MCF 10A (cell line): ENCODE data around the gene RHEBL1. TPM values are rescaled to one million over a fixed set of nuclear protein-coding genes. Genes with fewer than 3 reads are reported as not detected.

Experiments
- BruUV-seq: library from RNA; stranded (reverse); fragments of 400-500 nt; replicated peaks from 2 replicates; lab custom pipeline; 2021; lab: Mats Ljungman, UMichigan
- CTCF ChIA-PET: fragments of 300-600 bp; sonication (Branson Sonifier 250); formaldehyde crosslinking; extraction: SDS; loops from one replicate; lab custom pipeline; 2021; ENCODE audit warnings: antibody characterized with exemption, inconsistent platforms; lab: Yijun Ruan, JAX
- POLR2A ChIA-PET: fragments of 300-600, 350-650 bp; sonication (Branson Sonifier 250); formaldehyde crosslinking; extraction: SDS; loops from one replicate; lab custom pipeline; 2020; ENCODE audit warnings: antibody characterized with exemption, inconsistent platforms; lab: Yijun Ruan, JAX
- DNase-seq: peaks from one replicate; pipeline ENCODE4 v3.0.0-alpha.2; 2018; ENCODE audit not compliant: unreplicated experiment
- H3K27ac Mint-ChIP-seq: one replicate; pipeline ENCODE4 v1.8.0; 2022; ENCODE audit warnings: mild to moderate bottlenecking, low read depth, mixed read lengths; ENCODE audit not compliant: unreplicated experiment
- H3K27me3 Mint-ChIP-seq: one replicate; pipeline ENCODE4 v1.8.0; 2022; ENCODE audit warnings: mixed read lengths; ENCODE audit not compliant: insufficient read depth, unreplicated experiment
- H3K36me3 Mint-ChIP-seq: one replicate; pipeline ENCODE4 v1.8.0; 2022; ENCODE audit warnings: mild to moderate bottlenecking, moderate library complexity, mixed read lengths; ENCODE audit not compliant: insufficient read depth, unreplicated experiment
- H3K4me1 Mint-ChIP-seq: one replicate; pipeline ENCODE4 v1.8.0; 2022; ENCODE audit warnings: mixed read lengths; ENCODE audit not compliant: insufficient read depth, unreplicated experiment
- H3K4me3 Mint-ChIP-seq: one replicate; pipeline ENCODE4 v1.8.0; 2022; ENCODE audit warnings: mild to moderate bottlenecking, moderate library complexity, mixed read lengths; ENCODE audit not compliant: unreplicated experiment
- H3K9me3 Mint-ChIP-seq: one replicate; pipeline ENCODE4 v1.8.0; 2022; ENCODE audit warnings: mixed read lengths; ENCODE audit not compliant: unreplicated experiment
- intact Hi-C: fragments of 100-400 bp; cut with micrococcal nuclease; formaldehyde crosslinking; loops from 2 replicates; pipeline ENCODE4 v1.14.1; 2022
- total RNA-seq: library from RNA; stranded (reverse); gene quantifications from 2 replicates; pipeline ENCODE4 v1.2.3, GENCODE V29; 2022
- TF ChIP-seq, protein P1 (sequence below): fragments of 200-600 bp; IDR thresholded peaks from one replicate; pipeline ENCODE4 v1.8.0; 2022; ENCODE audit warnings: antibody characterized with exemption, mild to moderate bottlenecking; ENCODE audit not compliant: unreplicated experiment

The RHEBL1 gene
- total RNA-seq, 1 experiment from 2014 or later: 0.35 TPM

DNA sequence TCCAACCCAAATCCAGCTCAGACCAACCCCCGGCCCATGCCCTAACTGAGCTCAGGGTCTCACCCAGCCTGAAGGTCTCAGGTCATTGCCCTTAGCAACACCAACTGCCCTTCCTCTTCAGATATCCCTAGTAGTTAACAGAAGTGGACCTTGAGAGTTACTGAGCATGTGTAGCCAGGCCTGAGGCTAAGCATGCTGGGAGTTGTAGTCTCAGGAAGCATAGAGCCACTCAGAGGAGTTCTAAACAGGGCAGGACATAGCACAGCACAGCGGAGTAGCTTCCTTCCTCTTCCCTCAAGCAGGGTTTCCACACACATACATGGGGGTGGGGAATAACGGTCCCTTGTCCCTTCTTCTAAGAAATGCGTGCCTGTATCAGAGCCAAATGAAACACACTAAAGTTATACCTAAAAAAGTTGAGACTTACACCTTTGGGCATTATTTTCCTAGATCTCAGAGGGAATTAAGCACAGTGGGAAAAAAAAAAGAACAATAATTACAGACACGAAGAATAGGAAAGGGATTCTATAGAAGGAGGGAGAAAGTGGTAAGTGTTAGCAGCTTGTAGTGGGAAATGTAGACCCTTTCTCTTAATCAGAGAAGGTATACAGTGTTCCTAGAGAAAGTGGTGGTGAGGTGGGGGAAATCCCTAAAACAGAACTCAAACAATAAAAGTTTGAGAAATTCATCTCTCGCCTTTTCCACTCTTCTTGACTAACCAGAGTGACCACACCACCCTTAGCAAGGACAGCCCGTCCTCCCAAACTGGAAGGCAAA is 13.6 kb downstream of the RHEBL1 start:
- no TSS peak for BruUV-seq
- DNase-seq: peak; percentile 57
- no peaks in the 10 kb centered on the region for H3K9me3 Mint-ChIP-seq
- H3K4me1 Mint-ChIP-seq: peaks cover 27% of the 10 kb centered on the region
- TF ChIP-seq, protein P1, sequence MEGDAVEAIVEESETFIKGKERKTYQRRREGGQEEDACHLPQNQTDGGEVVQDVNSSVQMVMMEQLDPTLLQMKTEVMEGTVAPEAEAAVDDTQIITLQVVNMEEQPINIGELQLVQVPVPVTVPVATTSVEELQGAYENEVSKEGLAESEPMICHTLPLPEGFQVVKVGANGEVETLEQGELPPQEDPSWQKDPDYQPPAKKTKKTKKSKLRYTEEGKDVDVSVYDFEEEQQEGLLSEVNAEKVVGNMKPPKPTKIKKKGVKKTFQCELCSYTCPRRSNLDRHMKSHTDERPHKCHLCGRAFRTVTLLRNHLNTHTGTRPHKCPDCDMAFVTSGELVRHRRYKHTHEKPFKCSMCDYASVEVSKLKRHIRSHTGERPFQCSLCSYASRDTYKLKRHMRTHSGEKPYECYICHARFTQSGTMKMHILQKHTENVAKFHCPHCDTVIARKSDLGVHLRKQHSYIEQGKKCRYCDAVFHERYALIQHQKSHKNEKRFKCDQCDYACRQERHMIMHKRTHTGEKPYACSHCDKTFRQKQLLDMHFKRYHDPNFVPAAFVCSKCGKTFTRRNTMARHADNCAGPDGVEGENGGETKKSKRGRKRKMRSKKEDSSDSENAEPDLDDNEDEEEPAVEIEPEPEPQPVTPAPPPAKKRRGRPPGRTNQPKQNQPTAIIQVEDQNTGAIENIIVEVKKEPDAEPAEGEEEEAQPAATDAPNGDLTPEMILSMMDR: no peak
- H3K4me3 Mint-ChIP-seq: peak overlapping the region; percentile 91
- peak overlapping the region; percentile 29 for H3K27ac Mint-ChIP-seq
- CTCF ChIA-PET: interaction anchor here (0.6 to 1.9 kb wide), 6 partner anchors 8 to 268 kb away, joined by 3 to 8 read pairs (median 4); partner anchors contain the start of gene TUBA1A
- intact Hi-C loops: no loop called here
- H3K27me3 Mint-ChIP-seq: no peaks in the 10 kb centered on the region
- H3K36me3 Mint-ChIP-seq: peaks cover 43% of the 10 kb centered on the region
- POLR2A ChIA-PET: interaction anchor here (0.5 to 5.1 kb wide), 5 partner anchors 10 to 135 kb away, joined by 3 to 27 read pairs (median 4); partner anchors contain the start of genes LMBR1L and TUBA1B

- no TSS peak for BruUV-seq
- Mint-ChIP-seq H3K36me3 (peaks cover 44% of the 10 kb centered on the region), H3K27me3 (no peaks in the 10 kb centered on the region), H3K27ac (peak overlapping the region; percentile 29), H3K9me3 (no peaks in the 10 kb centered on the region), H3K4me3 (no peak overlapping the region), H3K4me1 (peaks cover 32% of the 10 kb centered on the region)
- DNase-seq: no peak
- CTCF ChIA-PET: interaction anchor here (0.6 to 1.9 kb wide), 4 partner anchors 9 to 53 kb away, joined by 4 to 8 read pairs (median 6); no protein-coding TSS in a partner anchor
- intact Hi-C loops: no loop called here
- POLR2A ChIA-PET: interaction anchor here (0.9 to 1.7 kb wide), 3 partner anchors 9 to 76 kb away, joined by 3 to 6 read pairs (median 4); partner anchors contain the start of gene TUBA1B
- TF ChIP-seq, protein P1: no peak
Measured at GRCh38 chr12:49055092-49055491, 14.7 kb downstream of the RHEBL1 start.

GRCh38 chr12:49054524-49054923 is 15.3 kb downstream of the RHEBL1 start:
- H3K36me3 Mint-ChIP-seq: peaks cover 50% of the 10 kb centered on the region
- no peak overlapping the region for H3K27ac Mint-ChIP-seq
- BruUV-seq: no TSS peak
- no peaks in the 10 kb centered on the region for H3K9me3 Mint-ChIP-seq
- no peak for DNase-seq
- H3K27me3 Mint-ChIP-seq: no peaks in the 10 kb centered on the region
- TF ChIP-seq, protein P1: no peak
- H3K4me1 Mint-ChIP-seq: peaks cover 33% of the 10 kb centered on the region
- intact Hi-C loops: no loop called here
- POLR2A ChIA-PET: interaction anchor here (1.3 to 1.7 kb wide), 2 partner anchors 25 to 76 kb away, joined by 3 to 6 read pairs; partner anchors contain the start of gene TUBA1B
- no peak overlapping the region for H3K4me3 Mint-ChIP-seq
- CTCF ChIA-PET: interaction anchor here (0.6 to 1.9 kb wide), 3 partner anchors 8 to 44 kb away, joined by 3 to 8 read pairs (median 6); no protein-coding TSS in a partner anchor

DNA sequence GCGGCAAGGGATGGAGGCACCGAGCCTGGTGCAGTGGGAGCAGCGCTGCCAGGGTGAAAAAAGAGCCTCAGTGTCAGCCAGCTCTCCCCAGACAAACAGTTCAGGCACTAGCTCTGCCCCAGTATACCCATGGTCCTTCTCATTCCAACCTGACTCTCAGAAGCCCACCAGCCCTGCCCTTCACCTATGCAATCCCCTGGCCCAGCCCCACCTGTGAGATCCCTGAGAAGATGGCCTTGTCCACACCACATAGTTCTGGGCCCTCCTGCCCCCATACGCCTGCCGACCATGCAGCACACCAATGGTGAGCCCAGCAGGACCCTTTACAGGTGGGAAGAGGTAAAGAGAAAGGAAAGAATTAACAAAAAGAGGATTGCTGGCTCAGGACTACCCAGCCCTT is 15.7 kb downstream of the RHEBL1 start:
- TF ChIP-seq, protein P1: no peak
- no peaks in the 10 kb centered on the region for H3K27me3 Mint-ChIP-seq
- no TSS peak for BruUV-seq
- ChIA-PET POLR2A (interaction anchor here (1.3 kb wide), 1 partner anchor 25 kb away, joined by 3 read pairs; no protein-coding TSS in a partner anchor), CTCF (interaction anchor here (0.6 to 1.0 kb wide), 2 partner anchors 11 to 45 kb away, joined by 3 to 6 read pairs; no protein-coding TSS in a partner anchor)
- H3K4me1 Mint-ChIP-seq: peaks cover 33% of the 10 kb centered on the region
- intact Hi-C loops: no loop called here
- no peak overlapping the region for H3K4me3 Mint-ChIP-seq
- DNase-seq: no peak
- H3K9me3 Mint-ChIP-seq: no peaks in the 10 kb centered on the region
- peaks cover 54% of the 10 kb centered on the region for H3K36me3 Mint-ChIP-seq
- H3K27ac Mint-ChIP-seq: no peak overlapping the region
